GM23338 (cell line): ENCODE results near the gene SNX2. TPM values are rescaled to one million over a fixed set of nuclear protein-coding genes. Genes with fewer than 3 reads are reported as not detected.

Experiments used
- ATAC-seq: fragments of 200-7000 bp; cut with Tn5 transposase; 3 replicates; pipeline ENCODE4 v1.9.1; 2020
- DNase-seq: peaks from one replicate; pipeline ENCODE4 v3.0.0-alpha.2; 2015; ENCODE audit warnings: low spot score
- H2AFZ ChIP-seq: fragments of 200-600 bp; sonication (generic); 2 replicates; pipeline ENCODE4 v1.8.0; 2016; ENCODE audit warnings: antibody characterized with exemption, mild to moderate bottlenecking, moderate library complexity
- H3F3A ChIP-seq: fragments of 200-600 bp; sonication (generic); replicated peaks from 2 replicates; pipeline ENCODE4 v1.8.0; 2017; ENCODE audit warnings: antibody characterized with exemption, mixed run types, low read depth
- H3K27ac ChIP-seq: fragments of 200-600 bp; sonication (generic); 2 replicates; pipeline ENCODE4 v1.6.1; 2016; ENCODE audit warnings: low read depth
- H3K27me3 ChIP-seq: fragments of 200-600 bp; sonication (generic); 2 replicates; pipeline ENCODE4 v1.8.0; 2016; ENCODE audit warnings: mild to moderate bottlenecking, mixed run types, moderate library complexity; ENCODE audit not compliant: insufficient read depth
- H3K36me3 ChIP-seq: fragments of 200-600 bp; sonication (generic); 2 replicates; pipeline ENCODE4 v1.8.0; 2016; ENCODE audit warnings: mild to moderate bottlenecking; ENCODE audit not compliant: insufficient read depth
- H3K4me1 ChIP-seq: fragments of 200-600 bp; sonication (generic); 2 replicates; pipeline ENCODE4 v1.8.0; 2016; ENCODE audit warnings: mild to moderate bottlenecking, moderate library complexity; ENCODE audit not compliant: insufficient read depth
- H3K4me2 ChIP-seq: fragments of 200-600 bp; sonication (generic); 2 replicates; pipeline ENCODE4 v1.7.1; 2017; ENCODE audit warnings: mixed run types
- H3K4me3 ChIP-seq: fragments of 200-600 bp; sonication (generic); 2 replicates; pipeline ENCODE4 v1.6.1; 2016; ENCODE audit warnings: mixed run types
- H3K79me2 ChIP-seq: fragments of 200-600 bp; sonication (generic); replicated peaks from 2 replicates; pipeline ENCODE4 v1.8.0; 2017; ENCODE audit warnings: mild to moderate bottlenecking; ENCODE audit not compliant: insufficient read depth
- H3K9me2 ChIP-seq: fragments of 200-600 bp; sonication (generic); 2 replicates; pipeline ENCODE4 v1.8.0; 2017; ENCODE audit not compliant: insufficient read depth
- H4K20me1 ChIP-seq: fragments of 200-600 bp; sonication (generic); replicated peaks from 2 replicates; pipeline ENCODE4 v1.8.0; 2017; ENCODE audit warnings: mild to moderate bottlenecking; ENCODE audit not compliant: insufficient read depth
- H3K27ac Mint-ChIP-seq: 2 replicates; pipeline ENCODE4 v1.8.0; 2020; ENCODE audit warnings: inconsistent platforms, mild to moderate bottlenecking, moderate library complexity, mixed read lengths
- H3K27me3 Mint-ChIP-seq: 3 replicates; pipeline ENCODE4 v1.8.0; 2022; ENCODE audit warnings: low read depth, mild to moderate bottlenecking, moderate library complexity, mixed read lengths, inconsistent platforms; ENCODE audit not compliant: insufficient read depth, poor library complexity
- H3K36me3 Mint-ChIP-seq: 3 replicates; pipeline ENCODE4 v1.8.0; 2021; ENCODE audit warnings: low read depth, mild to moderate bottlenecking, inconsistent platforms, moderate library complexity, mixed read lengths
- H3K4me1 Mint-ChIP-seq: 3 replicates; pipeline ENCODE4 v1.8.0; 2020; ENCODE audit warnings: mild to moderate bottlenecking, inconsistent platforms, mixed read lengths
- H3K4me3 Mint-ChIP-seq: 3 replicates; pipeline ENCODE4 v1.8.0; 2021; ENCODE audit warnings: moderate library complexity, mild to moderate bottlenecking, inconsistent platforms, mixed read lengths
- H3K9me3 Mint-ChIP-seq: 3 replicates; pipeline ENCODE4 v1.8.0; 2020; ENCODE audit warnings: moderate library complexity, mild to moderate bottlenecking, inconsistent platforms, mixed read lengths
- CREB1 ChIP-seq: fragments of 250-450 bp; sonication (Bioruptor Pico); IDR thresholded peaks from 2 replicates; pipeline ENCODE4 v1.5.0; 2020; ENCODE audit warnings: low read depth, mild to moderate bottlenecking, moderate library complexity
- ETS1 ChIP-seq: IDR thresholded peaks from 2 replicates; pipeline ENCODE4 v1.6.1; 2016; ENCODE audit warnings: antibody characterized with exemption
- EZH2 ChIP-seq: fragments of 200-600 bp; sonication (generic); IDR thresholded peaks from one replicate; pipeline ENCODE4 v1.8.0; 2017; ENCODE audit warnings: antibody characterized with exemption, mild to moderate bottlenecking, low read depth; ENCODE audit not compliant: unreplicated experiment
- JUNB ChIP-seq: IDR thresholded peaks from one replicate; pipeline ENCODE4 v1.6.1; 2016; ENCODE audit warnings: antibody characterized with exemption; ENCODE audit not compliant: unreplicated experiment
- NANOG ChIP-seq: IDR thresholded peaks from 2 replicates; pipeline ENCODE4 v1.6.1; 2016; ENCODE audit warnings: antibody characterized with exemption, borderline replicate concordance
- REST ChIP-seq: IDR thresholded peaks from one replicate; pipeline ENCODE4 v1.6.1; 2018; ENCODE audit warnings: antibody characterized with exemption; ENCODE audit not compliant: unreplicated experiment
- STAT1 ChIP-seq: IDR thresholded peaks from one replicate; pipeline ENCODE4 v1.6.1; 2016; ENCODE audit warnings: antibody characterized with exemption; ENCODE audit not compliant: unreplicated experiment
- ZNF114 ChIP-seq: fragments of 250-450 bp; sonication (Bioruptor Pico); IDR thresholded peaks from 2 replicates; pipeline ENCODE4 v1.5.0; 2020; ENCODE audit warnings: mild to moderate bottlenecking, moderate library complexity
- ZNF331 ChIP-seq: fragments of 250-450 bp; sonication (Bioruptor Pico); IDR thresholded peaks from 2 replicates; pipeline ENCODE4 v1.5.0; 2020; ENCODE audit warnings: low read depth, mild to moderate bottlenecking, moderate library complexity
- ZNF462 ChIP-seq: fragments of 250-450 bp; sonication (Bioruptor Pico); IDR thresholded peaks from 2 replicates; pipeline ENCODE4 v1.5.0; 2020; ENCODE audit warnings: mild to moderate bottlenecking, moderate library complexity
- polyA plus RNA-seq: library from polyadenylated mRNA; unstranded; fragments of >200 nt; fragmentation: Nextera tagmentation; extraction: Ambion mirVana; gene quantifications from 2 replicates; pipeline ENCODE4 v1.2.1, GENCODE V29; 2016
- total RNA-seq: library from RNA; depleted of rRNA; stranded (reverse); fragments of >200 nt; shearing (Covaris generic); gene quantifications from 2 replicates; pipeline ENCODE4 v1.2.3, GENCODE V29; 2014

The SNX2 gene
- total and polyA plus RNA-seq, 2 experiments from 2014 or later, result 50.8 to 67.8 TPM

GRCh38 chr5:122753500-122753899 lies 21.4 kb upstream of the SNX2 start (continued):
- no peak for TF ChIP-seq ZNF462 (CRISPR knock-in tag)

- no peaks in the 10 kb centered on the region; the same call in 2 of the 3 replicates for H3K9me3 Mint-ChIP-seq
- peak overlapping the region; percentile 49 for H2AFZ ChIP-seq
- H3K36me3 ChIP-seq, result no peaks in the 10 kb centered on the region
- no peak for TF ChIP-seq NANOG
- TF ChIP-seq CREB1 (CRISPR knock-in tag), result no peak
- no peak for TF ChIP-seq JUNB
- TF ChIP-seq EZH2, result no peak
- TF ChIP-seq REST, result no peak
- no peak for TF ChIP-seq ETS1
- TF ChIP-seq ZNF331 (CRISPR knock-in tag), result no peak
- TF ChIP-seq STAT1, result no peak
- TF ChIP-seq ZNF114 (CRISPR knock-in tag), result no peak
Observed at GRCh38 chr5:122755783-122756182, 19.1 kb upstream of the SNX2 start.

More at GRCh38 chr5:122755783-122756182, 19.1 kb upstream of the SNX2 start:
- no peaks in the 10 kb centered on the region for H3K79me2 ChIP-seq
- H3K27me3 ChIP-seq, result no peaks in the 10 kb centered on the region
- no peaks in the 10 kb centered on the region for H3K9me2 ChIP-seq
- no peaks in the 10 kb centered on the region for H4K20me1 ChIP-seq
- no peak overlapping the region for H3K27ac Mint-ChIP-seq
- H3K36me3 Mint-ChIP-seq, result no peaks in the 10 kb centered on the region
- no peak overlapping the region for H3K4me3 Mint-ChIP-seq
- H3K27ac ChIP-seq, result no peak overlapping the region
- no peak for DNase-seq
- no peaks in the 10 kb centered on the region for H3F3A ChIP-seq
- no peaks in the 10 kb centered on the region for H3K27me3 Mint-ChIP-seq
- no peaks in the 10 kb centered on the region for H3K4me1 ChIP-seq
- ATAC-seq, result no peak
- no peak overlapping the region for H3K4me3 ChIP-seq
- peaks cover 11% of the 10 kb centered on the region for H3K4me1 Mint-ChIP-seq
- H3K4me2 ChIP-seq, result no peak overlapping the region
